Heart left ventricle (tissue), 16 donors: Measurements from ENCODE around the gene CDR2L. TPM values are rescaled to one million over a fixed set of nuclear protein-coding genes. Genes with fewer than 3 reads are reported as not detected.

Source experiments
- ATAC-seq, 4 donors: fragments of 200-7000 bp; cut with Tn5 transposase; one replicate each; pipeline ENCODE4 v1.9.1; 2020 to 2022; ENCODE audit warnings: moderate library complexity in 4 of 4, mild to moderate bottlenecking in 3 of 4, moderate number of reproducible peaks in 1 of 4
- DNase-seq, 5 donors: peaks; one replicate each; pipeline ENCODE4 v3.0.0-alpha.2; 2020
- H3K27ac ChIP-seq, 12 donors: fragments of 200-600 bp; sonication (generic) in 4 of 12; one replicate each; pipeline versions ENCODE4 v1.5.0 to v1.8.0; 2016 to 2022; ENCODE audit warnings: mild to moderate bottlenecking in 2 of 12
- H3K27me3 ChIP-seq, 9 donors: fragments of 200-600 bp; sonication (generic) in 2 of 9; one replicate each; pipeline versions ENCODE4 v1.5.1 to v1.8.0; 2016 to 2022; ENCODE audit warnings: mild to moderate bottlenecking in 3 of 9
- H3K36me3 ChIP-seq, 9 donors: fragments of 200-600 bp; sonication (generic) in 2 of 9; one replicate each; pipeline versions ENCODE4 v1.5.0 to v1.8.0; 2018 to 2022; ENCODE audit warnings: mild to moderate bottlenecking in 2 of 9
- H3K4me1 ChIP-seq, 12 donors: fragments of 200-600 bp; sonication (generic) in 4 of 12; one replicate each; pipeline versions ENCODE4 v1.5.0 to v1.8.0; 2016 to 2022; ENCODE audit warnings: mild to moderate bottlenecking in 3 of 12
- H3K4me3 ChIP-seq, 12 donors: fragments of 200-600 bp; sonication (generic) in 4 of 12; one replicate each; pipeline versions ENCODE4 v1.5.0 to v1.8.0; 2017 to 2022; ENCODE audit warnings: mild to moderate bottlenecking in 9 of 12, moderate library complexity in 4 of 12
- H3K9me3 ChIP-seq, 12 donors: fragments of 200-600 bp; sonication (generic) in 4 of 12; one replicate each; pipeline versions ENCODE4 v1.5.0 to v1.8.0; 2016 to 2022; ENCODE audit warnings: mild to moderate bottlenecking in 1 of 12
- POLR2A ChIP-seq, 2 donors: fragments of 450-650 bp; IDR thresholded peaks; one replicate each; pipeline ENCODE4 v1.6.1; 2017; ENCODE audit warnings: antibody characterized with exemption in 2 of 2, mild to moderate bottlenecking in 2 of 2, moderate library complexity in 2 of 2
- WGBS, 4 donors: extraction: QIAGEN DNeasy Blood & Tissue Kit in 2 of 4; methylation state at CpG; one replicate each; pipeline versions ENCODE4 v1.1.5 to v1.1.7; 2013 to 2018; 5-methylcytosine and 5-hydroxymethylcytosine counted together
- intact Hi-C, 10 donors: fragments of 100-400 bp; cut with DNase I; formaldehyde crosslinking; loops; one replicate each; pipeline versions ENCODE4 v1.11.1 to v1.14.2; 2022
- polyA plus RNA-seq, 2 donors: library from polyadenylated mRNA; stranded (reverse); fragments of 200-250 nt; gene quantifications; one replicate each; pipeline ENCODE4 v1.2.3, GENCODE V29; 2013
- total RNA-seq, 9 donors: library from RNA; depleted of rRNA in 2 of 9; stranded (reverse); fragments of >200 nt in 2 of 9; fragmentation: NEBNext Ultra II Directional in 3 of 9; extraction: Animal tissue kit (Norgen Biotek cat#: 25700) in 3 of 9; gene quantifications; one replicate each; pipeline versions ENCODE4 v1.1.0 to v1.2.4, GENCODE V29; 2016 to 2023
- TF ChIP-seq, protein P1 (sequence below), 12 donors: fragments of 200-600 bp; sonication (generic) in 4 of 12; IDR thresholded peaks; one replicate each; pipeline versions ENCODE4 v1.5.0 to v1.8.0; 2018 to 2022; ENCODE audit warnings: antibody characterized with exemption in 12 of 12, mild to moderate bottlenecking in 5 of 12
- donor health status: ischemic (EF 13 %, LVEDD 7.1; RV severe dilation, severe dysfunction).
- donor health status: healthy with polysubstance abuse.
- donor health status: DM: no; HTN: yes; CAD: no.
- donor health status: DM: no; HTN: no; CAD: no.
- donor health status: ischemic (EF 25% LVEDD 6.9; RV normal size, moderate dysfunction).
- donor health status: ischemic (EF 25% LVEDD 5.7; RV mildly dilated, moderate dysfunction).
- donor health status: healthy.
- donor health status: DM: yes; HTN: yes; CAD: no.
- donor health status: ischemic (EF 35%, LVEDD 5.7; RV mildly dilated, moderate dysfunction).
- donor health status: nonischemic (EF 11% LVEDD 7.7; RV severe dilation, severe dysfunction).
- donor health status: DM: yes; HTN: yes; CAD: no.
- donor health status: PGD.
- donor health status: ischemic (EF 29% LVEDD 5.4; RV normal size, mild dysfunction).
- donor health status: nonischemic (EF 23%, LVEDD 6.1; RV moderate dilation, normal function).

Gene CDR2L
- total and polyA plus RNA-seq, 11 donors, result 13.0 to 56.4 (median 18.1) TPM

GRCh38 chr17:75011401-75012095 lies 24.1 kb downstream of the CDR2L start:
- WGBS, 4 donors, result 26 to 38% (median 33%) methylated on average over 13 of the region's 13 CpGs
- H3K4me3 ChIP-seq, result peak overlapping the region in 11 of 12 donors; percentile 68 to 96 (median 91)
- TF ChIP-seq, protein P1, sequence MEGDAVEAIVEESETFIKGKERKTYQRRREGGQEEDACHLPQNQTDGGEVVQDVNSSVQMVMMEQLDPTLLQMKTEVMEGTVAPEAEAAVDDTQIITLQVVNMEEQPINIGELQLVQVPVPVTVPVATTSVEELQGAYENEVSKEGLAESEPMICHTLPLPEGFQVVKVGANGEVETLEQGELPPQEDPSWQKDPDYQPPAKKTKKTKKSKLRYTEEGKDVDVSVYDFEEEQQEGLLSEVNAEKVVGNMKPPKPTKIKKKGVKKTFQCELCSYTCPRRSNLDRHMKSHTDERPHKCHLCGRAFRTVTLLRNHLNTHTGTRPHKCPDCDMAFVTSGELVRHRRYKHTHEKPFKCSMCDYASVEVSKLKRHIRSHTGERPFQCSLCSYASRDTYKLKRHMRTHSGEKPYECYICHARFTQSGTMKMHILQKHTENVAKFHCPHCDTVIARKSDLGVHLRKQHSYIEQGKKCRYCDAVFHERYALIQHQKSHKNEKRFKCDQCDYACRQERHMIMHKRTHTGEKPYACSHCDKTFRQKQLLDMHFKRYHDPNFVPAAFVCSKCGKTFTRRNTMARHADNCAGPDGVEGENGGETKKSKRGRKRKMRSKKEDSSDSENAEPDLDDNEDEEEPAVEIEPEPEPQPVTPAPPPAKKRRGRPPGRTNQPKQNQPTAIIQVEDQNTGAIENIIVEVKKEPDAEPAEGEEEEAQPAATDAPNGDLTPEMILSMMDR (IDR thresholded peaks at IDR 0.05), result no peak
- ATAC-seq, result peak; percentile 61 to 85 (median 82)
- DNase-seq, result peak in 4 of 5 donors; percentile 63 to 76 (median 67)
- peaks cover 0 to 10% (median 3%) of the 10 kb centered on the region in 9 donors for H3K36me3 ChIP-seq
- H3K9me3 ChIP-seq, result no peaks in the 10 kb centered on the region
- H3K27me3 ChIP-seq, result no peaks in the 10 kb centered on the region
- intact Hi-C loops, result loop anchor here in 9 of 10 donors (1.0 to 5.0 kb wide), 10 partner anchors 19 to 50 kb away; partner anchors contain the start of gene CDR2L (in 1 of the 9)
- peak overlapping the region; percentile 52 to 96 (median 90) for H3K27ac ChIP-seq
- H3K4me1 ChIP-seq, result peaks cover 0 to 34% (median 22%) of the 10 kb centered on the region in 12 donors

GRCh38 chr17:75012096-75012345 lies 24.6 kb downstream of the CDR2L start:
- Histone ChIP-seq H3K36me3 (peaks cover 0 to 12% (median 7%) of the 10 kb centered on the region in 9 donors), H3K27ac (peak overlapping the region; percentile 52 to 96 (median 90)), H3K4me1 (peaks cover 0 to 34% (median 22%) of the 10 kb centered on the region in 12 donors), H3K27me3 (no peaks in the 10 kb centered on the region), H3K9me3 (no peaks in the 10 kb centered on the region), H3K4me3 (peak overlapping the region; percentile 68 to 96 (median 89))
- intact Hi-C loops, result loop anchor here in 9 of 10 donors (1.0 to 5.0 kb wide), 9 partner anchors 21 to 51 kb away; partner anchors contain the start of gene CDR2L (in 1 of the 9)
- TF ChIP-seq, protein P1 (IDR thresholded peaks at IDR 0.05), result no peak
- TF ChIP-seq POLR2A (IDR thresholded peaks at IDR 0.05), result no peak
- 20 to 39% (median 36%) methylated on average over 5 of the region's 5 CpGs for WGBS, 4 donors
- ATAC-seq (no peak), DNase-seq (no peak)

DNA sequence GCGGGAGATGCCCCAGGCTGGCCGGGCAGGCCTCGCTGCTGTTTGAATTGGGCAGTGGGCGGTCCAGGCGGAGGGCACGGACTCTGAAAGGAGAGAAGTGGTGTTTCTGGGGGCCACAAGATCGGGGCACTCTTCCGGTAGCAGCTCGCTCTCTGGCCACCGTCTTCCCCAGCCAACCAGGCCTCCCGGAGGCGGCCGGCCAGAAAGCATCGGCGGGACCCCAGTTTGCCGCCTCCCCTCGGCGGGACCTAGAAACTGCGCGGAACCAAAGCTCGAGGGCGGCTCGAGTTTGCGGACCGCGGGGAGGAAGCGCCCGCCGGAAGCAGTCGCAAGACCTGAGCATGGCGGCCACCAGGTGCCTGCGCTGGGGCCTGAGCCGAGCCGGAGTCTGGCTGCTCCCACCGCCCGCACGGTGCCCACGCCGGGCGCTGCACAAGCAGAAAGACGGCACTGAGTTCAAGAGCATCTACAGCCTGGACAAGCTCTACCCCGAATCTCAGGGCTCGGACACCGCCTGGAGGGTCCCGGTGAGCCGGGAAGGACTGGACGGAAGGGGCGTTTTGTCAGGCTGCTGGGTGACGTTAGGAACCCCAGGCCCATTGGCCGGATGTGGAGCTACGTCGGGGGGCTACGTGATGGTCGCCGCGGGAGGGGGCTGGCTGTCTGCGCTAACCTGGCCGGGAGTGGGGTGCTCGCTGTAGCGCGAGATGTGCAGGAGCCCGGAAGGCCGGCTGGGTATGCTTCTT lies 25.1 kb downstream of the CDR2L start, which contains the start of gene MRPL58:
MRPL58 (plus strand) TSS at position 325 of the 746 bp plus-strand sequence; CDS start at position 342, 17 bp downstream.
- WGBS, 4 donors, result 1 to 4% (median 2%) methylated on average over 34 to 63 of the region's 63 CpGs
- intact Hi-C loops, result loop anchor here in 9 of 10 donors (1.0 to 5.0 kb wide), 9 partner anchors 20 to 51 kb away; partner anchors contain the start of gene CDR2L (in 1 of the 9)
- Histone ChIP-seq H3K27ac (peak within 1 kb of the TSS; percentile 52 to 96 (median 90)), H3K4me3 (peak within 1 kb of the TSS; percentile 68 to 96 (median 89)), H3K36me3 (peaks cover 0 to 17% (median 7%) of the 10 kb centered on the region in 9 donors), H3K27me3 (no peaks in the 10 kb centered on the region), H3K9me3 (no peaks in the 10 kb centered on the region), H3K4me1 (peaks cover 0 to 34% (median 22%) of the 10 kb centered on the region in 12 donors)
- TF ChIP-seq POLR2A (IDR thresholded peaks at IDR 0.05), result no peak
- TF ChIP-seq, protein P1 (IDR thresholded peaks at IDR 0.05), result peak; percentile 37 to 76 (median 64)
- ATAC-seq (peak; percentile 76 to 93 (median 91)), DNase-seq (peak; percentile 83 to 90 (median 87))
